D721Med (cell line): ENCODE measurements around the gene ZSCAN9.

Experiments
- DNase-seq: peaks from one replicate; pipeline ENCODE4 v3.0.0; 2011; ENCODE audit warnings: low spot score; ENCODE audit not compliant: insufficient read length
- FAIRE-seq: peaks from 2 replicates; lab custom pipeline; 2011; peaks lifted over from hg19 to GRCh38; lab: Jason Lieb, UNC
- CTCF ChIP-seq: IDR thresholded peaks from 2 replicates; pipeline ENCODE4 v1.5.1; 2012; ENCODE audit warnings: mild to moderate bottlenecking, control low read depth; ENCODE audit not compliant: insufficient read depth; ENCODE audit errors: missing control alignments

Gene ZSCAN9

GRCh38 chr6:28240471-28240870 is 15.4 kb downstream of the ZSCAN9 start:
- no peak for TF ChIP-seq CTCF

GRCh38 chr6:28243946-28244345 is 18.9 kb downstream of the ZSCAN9 start:
- FAIRE-seq = no peak
- no peak for DNase-seq
- TF ChIP-seq CTCF = no peak

More at GRCh38 chr6:28240471-28240870, 15.4 kb downstream of the ZSCAN9 start:
- FAIRE-seq (no peak), DNase-seq (no peak)

GRCh38 chr6:28245206-28245941 is 20.3 kb downstream of the ZSCAN9 start:
- no peak for TF ChIP-seq CTCF
- FAIRE-seq (no peak), DNase-seq (no peak)

GRCh38 chr6:28248916-28249315 is 23.8 kb downstream of the ZSCAN9 start:
- TF ChIP-seq CTCF = no peak
- DNase-seq (no peak), FAIRE-seq (no peak)

GRCh38 chr6:28250747-28251146 is 25.7 kb downstream of the ZSCAN9 start:
- no peak for TF ChIP-seq CTCF
- DNase-seq (no peak), FAIRE-seq (no peak)

GRCh38 chr6:28251661-28252008 is 26.6 kb downstream of the ZSCAN9 start:
- FAIRE-seq (no peak), DNase-seq (no peak)
- no peak for TF ChIP-seq CTCF
